ENCODE results near the gene PRDM2. TPM values are rescaled to one million over a fixed set of nuclear protein-coding genes. Genes with fewer than 3 reads are reported as not detected.

Gene PRDM2
- total RNA-seq (2022; extraction: Qiagen RNA extraction; ENCODE audit: low read depth) = 8.2 to 10.2 TPM (median 9.6 TPM) in 5 replicates

GRCh38 chr1:13699936-13700520, at the start of gene PRDM2:
TSS of gene PRDM2 (plus strand) at chr1:13700188. CDS start at chr1:13715606, 15,418 bp downstream.

Other genes with a start within 250 kb of the PRDM2 start
- gene LRRC38, start 186.2 kb upstream of the PRDM2 start, total RNA-seq (2022; extraction: Qiagen RNA extraction; ENCODE audit: low read depth) = not detected in 5 replicates
- gene PDPN, start 116.4 kb upstream of the PRDM2 start, total RNA-seq (2022; extraction: Qiagen RNA extraction; ENCODE audit: low read depth) = not detected in 5 replicates

Measured in A549 treated with DMSO at 1 μM for 4 hours (cell line).